Astrocyte (in vitro differentiated cells and primary cell): ENCODE measurements around the gene ATP2B3. TPM values are rescaled to one million over a fixed set of nuclear protein-coding genes. Genes with fewer than 3 reads are reported as not detected.

Source experiments
- DNase-seq: peaks from one replicate; pipeline ENCODE4 v3.0.0-alpha.2; 2010; ENCODE audit warnings: low read depth
- FAIRE-seq: peaks from 2 replicates; lab custom pipeline; 2011; peaks lifted over from hg19 to GRCh38; lab: Jason Lieb, UNC
- H2AFZ ChIP-seq: 2 replicates; pipeline ENCODE4 v1.6.0; 2012; ENCODE audit warnings: low read depth, low read length, inconsistent platforms
- H3K27ac ChIP-seq: 2 replicates; pipeline ENCODE4 v1.5.1; 2011; ENCODE audit warnings: low read depth, low read length, inconsistent platforms
- H3K27me3 ChIP-seq: 2 replicates; pipeline ENCODE4 v1.6.0; 2011; ENCODE audit warnings: low read length, inconsistent platforms; ENCODE audit not compliant: insufficient read depth
- H3K36me3 ChIP-seq: 2 replicates; pipeline ENCODE4 v1.5.1; 2011; ENCODE audit warnings: low read length, inconsistent platforms; ENCODE audit not compliant: insufficient read depth
- H3K4me1 ChIP-seq: 2 replicates; pipeline ENCODE4 v1.5.1; 2011; ENCODE audit warnings: low read length, inconsistent platforms; ENCODE audit not compliant: insufficient read depth
- H3K4me2 ChIP-seq: 2 replicates; pipeline ENCODE4 v1.6.0; 2012; ENCODE audit warnings: low read length, inconsistent platforms
- H3K4me3 ChIP-seq: 2 replicates; pipeline ENCODE4 v1.5.1; 2011; ENCODE audit warnings: low read depth, mild to moderate bottlenecking, low read length, inconsistent platforms; ENCODE audit not compliant: insufficient read depth
- H3K79me2 ChIP-seq: 2 replicates; pipeline ENCODE4 v1.6.0; 2012; ENCODE audit warnings: mild to moderate bottlenecking, low read length, inconsistent platforms; ENCODE audit not compliant: insufficient read depth
- H3K9ac ChIP-seq: 2 replicates; pipeline ENCODE4 v1.6.0; 2012; ENCODE audit warnings: mild to moderate bottlenecking, low read length, inconsistent platforms
- H3K9me3 ChIP-seq: 2 replicates; pipeline ENCODE4 v1.5.1; 2012; ENCODE audit warnings: low read depth, mild to moderate bottlenecking, low read length, inconsistent platforms; ENCODE audit not compliant: insufficient read depth
- H4K20me1 ChIP-seq: 2 replicates; pipeline ENCODE4 v1.6.0; 2012; ENCODE audit warnings: low read length, inconsistent platforms; ENCODE audit not compliant: insufficient read depth
- H3K27ac Mint-ChIP-seq: one replicate; pipeline ENCODE4 v1.8.0; 2021; ENCODE audit warnings: mild to moderate bottlenecking, mixed read lengths; ENCODE audit not compliant: unreplicated experiment
- H3K27me3 Mint-ChIP-seq: one replicate; pipeline ENCODE4 v1.8.0; 2021; ENCODE audit warnings: low read depth, mixed read lengths; ENCODE audit not compliant: unreplicated experiment
- H3K36me3 Mint-ChIP-seq: one replicate; pipeline ENCODE4 v1.8.0; 2021; ENCODE audit warnings: low read depth, mixed read lengths; ENCODE audit not compliant: unreplicated experiment
- H3K4me1 Mint-ChIP-seq: one replicate; pipeline ENCODE4 v1.8.0; 2021; ENCODE audit warnings: low read depth, mixed read lengths; ENCODE audit not compliant: unreplicated experiment
- H3K4me3 Mint-ChIP-seq: one replicate; pipeline ENCODE4 v1.8.0; 2021; ENCODE audit warnings: mild to moderate bottlenecking, moderate library complexity, mixed read lengths; ENCODE audit not compliant: unreplicated experiment
- H3K9me3 Mint-ChIP-seq: one replicate; pipeline ENCODE4 v1.8.0; 2021; ENCODE audit warnings: mild to moderate bottlenecking, mixed read lengths; ENCODE audit not compliant: unreplicated experiment
- CTCF ChIP-seq: IDR thresholded peaks from 2 replicates; pipeline ENCODE4 v1.5.1; 2011; ENCODE audit warnings: low read depth, mild to moderate bottlenecking, inconsistent platforms, low read length, moderate library complexity; ENCODE audit not compliant: insufficient read depth
- EZH2 ChIP-seq: IDR thresholded peaks from 2 replicates; pipeline ENCODE4 v1.6.1; 2012; ENCODE audit warnings: mild to moderate bottlenecking, low read length, inconsistent platforms; ENCODE audit not compliant: insufficient read depth
- total RNA-seq: library from RNA; stranded (reverse); gene quantifications from 2 replicates; pipeline ENCODE4 v1.2.1, GENCODE V29; 2021

ATP2B3 gene
- total RNA-seq, 1 donor from 2014 or later = 0.52 TPM

- no peak overlapping the region for H2AFZ ChIP-seq
- Mint-ChIP-seq H3K4me3 (no peak overlapping the region), H3K27me3 (peaks cover 10% of the 10 kb centered on the region), H3K9me3 (no peaks in the 10 kb centered on the region), H3K36me3 (no peaks in the 10 kb centered on the region), H3K4me1 (peaks cover 1% of the 10 kb centered on the region), H3K27ac (no peak overlapping the region)
- FAIRE-seq (no peak), DNase-seq (no peak)
- H3K4me1 ChIP-seq = peaks cover 14% of the 10 kb centered on the region
- H3K4me2 ChIP-seq = no peak overlapping the region
- H3K9me3 ChIP-seq = no peaks in the 10 kb centered on the region
- no peak overlapping the region for H3K9ac ChIP-seq
- H3K4me3 ChIP-seq = no peak overlapping the region
- no peaks in the 10 kb centered on the region for H3K36me3 ChIP-seq
- TF ChIP-seq EZH2 (no peak), CTCF (no peak)
- no peak overlapping the region for H3K27ac ChIP-seq
- H3K79me2 ChIP-seq = no peaks in the 10 kb centered on the region
- H4K20me1 ChIP-seq = no peaks in the 10 kb centered on the region
- H3K27me3 ChIP-seq = peaks cover 8% of the 10 kb centered on the region
These were observed 4.8 kb downstream of the ATP2B3 start for GRCh38 chrX:153522259-153522658.

GRCh38 chrX:153523269-153523668 is 5.8 kb downstream of the ATP2B3 start:
- Histone ChIP-seq H3K9me3 (no peaks in the 10 kb centered on the region), H3K36me3 (no peaks in the 10 kb centered on the region), H3K27me3 (peaks cover 9% of the 10 kb centered on the region), H4K20me1 (no peaks in the 10 kb centered on the region), H3K9ac (no peak overlapping the region), H3K4me3 (no peak overlapping the region), H3K79me2 (no peaks in the 10 kb centered on the region), H3K27ac (no peak overlapping the region), H3K4me2 (no peak overlapping the region), H3K4me1 (peaks cover 14% of the 10 kb centered on the region), H2AFZ (no peak overlapping the region)
- Mint-ChIP-seq H3K4me1 (peaks cover 1% of the 10 kb centered on the region), H3K36me3 (no peaks in the 10 kb centered on the region), H3K4me3 (no peak overlapping the region), H3K27ac (no peak overlapping the region), H3K9me3 (no peaks in the 10 kb centered on the region), H3K27me3 (peaks cover 9% of the 10 kb centered on the region)
- FAIRE-seq = peak; percentile 13
- TF ChIP-seq CTCF (no peak), EZH2 (no peak)
- DNase-seq = no peak

GRCh38 chrX:153524234-153524633 is 6.8 kb downstream of the ATP2B3 start:
- Histone ChIP-seq H3K36me3 (no peaks in the 10 kb centered on the region), H3K4me1 (peaks cover 14% of the 10 kb centered on the region), H2AFZ (no peak overlapping the region), H3K27ac (no peak overlapping the region), H3K27me3 (peaks cover 4% of the 10 kb centered on the region), H4K20me1 (no peaks in the 10 kb centered on the region), H3K4me2 (no peak overlapping the region), H3K4me3 (no peak overlapping the region), H3K9me3 (no peaks in the 10 kb centered on the region), H3K79me2 (no peaks in the 10 kb centered on the region), H3K9ac (no peak overlapping the region)
- H3K9me3 Mint-ChIP-seq = no peaks in the 10 kb centered on the region
- H3K27me3 Mint-ChIP-seq = peaks cover 8% of the 10 kb centered on the region
- H3K4me3 Mint-ChIP-seq = no peak overlapping the region
- no peak for FAIRE-seq
- no peak for TF ChIP-seq EZH2
- no peak for TF ChIP-seq CTCF
- no peaks in the 10 kb centered on the region for H3K36me3 Mint-ChIP-seq
- H3K4me1 Mint-ChIP-seq = peaks cover 1% of the 10 kb centered on the region
- DNase-seq = no peak
- no peak overlapping the region for H3K27ac Mint-ChIP-seq
